Measurements from ENCODE around the gene IL23R.

- no peak for TF ChIP-seq POLR2A (IDR thresholded peaks at IDR 0.05; ENCODE audit: low read depth, low read length)
- TF ChIP-seq POLR2AphosphoS5 (IDR thresholded peaks at IDR 0.05; ENCODE audit: low read depth, low read length) = no peak
- TF ChIP-seq TAF1 (IDR thresholded peaks at IDR 0.05; ENCODE audit: borderline replicate concordance, low read depth, low read length) = no peak
These were observed 90.3 kb downstream of the IL23R start for GRCh38 chr1:67256291-67257172.
